ENCODE data around the gene KRTAP19-8. TPM values are rescaled to one million over a fixed set of nuclear protein-coding genes. Genes with fewer than 3 reads are reported as not detected.

Gene KRTAP19-8
- polyA plus RNA-seq, 1 donor (not counting 4 experiments of a cell fraction or from before 2014, with no cell fraction given): not detected

GRCh38 chr21:31042080-31042464 is 3.8 kb upstream of the KRTAP19-8 start:
- TF ChIP-seq EZH2 (IDR thresholded peaks at IDR 0.05; ENCODE audit: low read length): no peak
- TF ChIP-seq, protein P1, sequence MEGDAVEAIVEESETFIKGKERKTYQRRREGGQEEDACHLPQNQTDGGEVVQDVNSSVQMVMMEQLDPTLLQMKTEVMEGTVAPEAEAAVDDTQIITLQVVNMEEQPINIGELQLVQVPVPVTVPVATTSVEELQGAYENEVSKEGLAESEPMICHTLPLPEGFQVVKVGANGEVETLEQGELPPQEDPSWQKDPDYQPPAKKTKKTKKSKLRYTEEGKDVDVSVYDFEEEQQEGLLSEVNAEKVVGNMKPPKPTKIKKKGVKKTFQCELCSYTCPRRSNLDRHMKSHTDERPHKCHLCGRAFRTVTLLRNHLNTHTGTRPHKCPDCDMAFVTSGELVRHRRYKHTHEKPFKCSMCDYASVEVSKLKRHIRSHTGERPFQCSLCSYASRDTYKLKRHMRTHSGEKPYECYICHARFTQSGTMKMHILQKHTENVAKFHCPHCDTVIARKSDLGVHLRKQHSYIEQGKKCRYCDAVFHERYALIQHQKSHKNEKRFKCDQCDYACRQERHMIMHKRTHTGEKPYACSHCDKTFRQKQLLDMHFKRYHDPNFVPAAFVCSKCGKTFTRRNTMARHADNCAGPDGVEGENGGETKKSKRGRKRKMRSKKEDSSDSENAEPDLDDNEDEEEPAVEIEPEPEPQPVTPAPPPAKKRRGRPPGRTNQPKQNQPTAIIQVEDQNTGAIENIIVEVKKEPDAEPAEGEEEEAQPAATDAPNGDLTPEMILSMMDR (optimal IDR thresholded peaks at IDR 0.05 in 1 of 3, IDR thresholded peaks at IDR 0.05 in 1 of 3, conservative IDR thresholded peaks at IDR 0.05 in 1 of 3; ENCODE audit: extremely low read depth in 1 of 3, insufficient read depth in 2 of 3, low read length in 3 of 3): no peak
- Histone ChIP-seq H4K20me1 (ENCODE audit: control insufficient read depth, extremely low read depth, insufficient read depth, low read length) (no peaks in the 10 kb centered on the region), H2AFZ (ENCODE audit: control insufficient read depth, low read length) (no peak overlapping the region), H3K9me3 (ENCODE audit: control insufficient read depth, low read depth, low read length) (no peaks in the 10 kb centered on the region), H3K4me2 (ENCODE audit: control insufficient read depth, extremely low read depth, insufficient read depth, low read depth, low read length) (no peak overlapping the region), H3K36me3 (ENCODE audit: control insufficient read depth in 2 of 2, extremely low read depth in 1 of 2, insufficient read depth in 2 of 2, low read length in 2 of 2) (no peaks in the 10 kb centered on the region), H3K27ac (ENCODE audit: control insufficient read depth, insufficient read depth, low read length) (no peak overlapping the region), H3K4me3 (ENCODE audit: control insufficient read depth in 2 of 3, extremely low read depth in 1 of 3, insufficient read depth in 2 of 3, low read depth in 1 of 3, low read length in 3 of 3) (no peak overlapping the region), H3K4me1 (ENCODE audit: control insufficient read depth, extremely low read depth, insufficient read depth, low read length) (no peaks in the 10 kb centered on the region), H3K9me1 (ENCODE audit: control insufficient read depth, extremely low read depth, insufficient read depth, low read length) (no peaks in the 10 kb centered on the region), H3K9ac (ENCODE audit: control insufficient read depth, extremely low read depth, insufficient read depth, low read length) (no peak overlapping the region), H3K27me3 (ENCODE audit: control insufficient read depth, extremely low read depth, insufficient read depth, low read length) (no peaks in the 10 kb centered on the region), H3K79me2 (ENCODE audit: control insufficient read depth, insufficient read depth, low read length) (no peaks in the 10 kb centered on the region)
- DNase-seq (ENCODE audit: low read depth, low spot score) (no peak), FAIRE-seq (no peak)
- dilution Hi-C loops (cut with MboI; ENCODE audit: extremely low pct_ligation_motif_present, low sequenced_read_pairs): no loop called here

GRCh38 chr21:31041295-31042079 is 3.2 kb upstream of the KRTAP19-8 start:
- dilution Hi-C loops (cut with MboI; ENCODE audit: extremely low pct_ligation_motif_present, low sequenced_read_pairs): no loop called here
- H3K36me3 ChIP-seq (ENCODE audit: control insufficient read depth in 2 of 2, extremely low read depth in 1 of 2, insufficient read depth in 2 of 2, low read length in 2 of 2): no peaks in the 10 kb centered on the region

More at GRCh38 chr21:31041295-31042079, 3.2 kb upstream of the KRTAP19-8 start:
- no peak overlapping the region for H3K4me3 ChIP-seq (ENCODE audit: control insufficient read depth in 2 of 3, extremely low read depth in 1 of 3, insufficient read depth in 2 of 3, low read depth in 1 of 3, low read length in 3 of 3)
- FAIRE-seq (no peak), DNase-seq (ENCODE audit: low read depth, low spot score) (no peak)
- TF ChIP-seq EZH2 (IDR thresholded peaks at IDR 0.05; ENCODE audit: low read length): no peak
- TF ChIP-seq, protein P1 (optimal IDR thresholded peaks at IDR 0.05 in 1 of 3, IDR thresholded peaks at IDR 0.05 in 1 of 3, conservative IDR thresholded peaks at IDR 0.05 in 1 of 3; ENCODE audit: extremely low read depth in 1 of 3, insufficient read depth in 2 of 3, low read length in 3 of 3): no peak
- H4K20me1 ChIP-seq (ENCODE audit: control insufficient read depth, extremely low read depth, insufficient read depth, low read length): no peaks in the 10 kb centered on the region
- no peaks in the 10 kb centered on the region for H3K79me2 ChIP-seq (ENCODE audit: control insufficient read depth, insufficient read depth, low read length)
- H3K4me1 ChIP-seq (ENCODE audit: control insufficient read depth, extremely low read depth, insufficient read depth, low read length): no peaks in the 10 kb centered on the region
- H3K4me2 ChIP-seq (ENCODE audit: control insufficient read depth, extremely low read depth, insufficient read depth, low read depth, low read length): no peak overlapping the region
- no peak overlapping the region for H3K27ac ChIP-seq (ENCODE audit: control insufficient read depth, insufficient read depth, low read length)
- no peaks in the 10 kb centered on the region for H3K9me1 ChIP-seq (ENCODE audit: control insufficient read depth, extremely low read depth, insufficient read depth, low read length)
- H3K9ac ChIP-seq (ENCODE audit: control insufficient read depth, extremely low read depth, insufficient read depth, low read length): no peak overlapping the region
- H3K27me3 ChIP-seq (ENCODE audit: control insufficient read depth, extremely low read depth, insufficient read depth, low read length): no peaks in the 10 kb centered on the region
- no peaks in the 10 kb centered on the region for H3K9me3 ChIP-seq (ENCODE audit: control insufficient read depth, low read depth, low read length)
- no peak overlapping the region for H2AFZ ChIP-seq (ENCODE audit: control insufficient read depth, low read length)
